Measurements from ENCODE around the gene SYN1. TPM values are rescaled to one million over a fixed set of nuclear protein-coding genes. Genes with fewer than 3 reads are reported as not detected.

Gene SYN1
- total RNA-seq, 1 donor from 2014 or later, result 2.2 TPM

GRCh38 chrX:47560934-47561658 is 58.6 kb downstream of the SYN1 start, which contains the start of gene ARAF:
Gene ARAF, plus strand, starts transcription at chrX:47561205. Its CDS starts 1,763 bp downstream, at chrX:47562968.
- H3K4me3 Mint-ChIP-seq (ENCODE audit: unreplicated experiment), result peak within 1 kb of the TSS; percentile 91
- peak; percentile 98 for FAIRE-seq
- Histone ChIP-seq H3K4me3 (ENCODE audit: insufficient read depth, low read depth, low read length) (peak within 1 kb of the TSS; percentile 86), H3K4me1 (ENCODE audit: insufficient read depth, low read length) (peaks cover 16% of the 10 kb centered on the region), H3K79me2 (ENCODE audit: insufficient read depth, low read length) (peaks cover 34% of the 10 kb centered on the region), H3K27ac (ENCODE audit: low read depth, low read length) (peak within 1 kb of the TSS; percentile 98), H3K36me3 (ENCODE audit: insufficient read depth, low read length) (no peaks in the 10 kb centered on the region), H3K4me2 (ENCODE audit: low read length) (peak within 1 kb of the TSS; percentile 96), H3K9me3 (ENCODE audit: insufficient read depth, low read depth, low read length) (no peaks in the 10 kb centered on the region), H4K20me1 (ENCODE audit: insufficient read depth, low read length) (peaks cover 22% of the 10 kb centered on the region), H3K27me3 (ENCODE audit: insufficient read depth, low read length) (no peaks in the 10 kb centered on the region), H3K9ac (ENCODE audit: low read length) (peak within 1 kb of the TSS; percentile 95), H2AFZ (ENCODE audit: low read depth, low read length) (peak within 1 kb of the TSS; percentile 73)
- H3K9me3 Mint-ChIP-seq (ENCODE audit: unreplicated experiment), result no peaks in the 10 kb centered on the region
- H3K27me3 Mint-ChIP-seq (ENCODE audit: low read depth, unreplicated experiment), result no peaks in the 10 kb centered on the region
- DNase-seq (ENCODE audit: low read depth), result peak; percentile 98
- H3K27ac Mint-ChIP-seq (ENCODE audit: unreplicated experiment), result peak within 1 kb of the TSS; percentile 94
- H3K4me1 Mint-ChIP-seq (ENCODE audit: low read depth, unreplicated experiment), result peaks cover 3% of the 10 kb centered on the region
- peaks cover under 1% of the 10 kb centered on the region for H3K36me3 Mint-ChIP-seq (ENCODE audit: low read depth, unreplicated experiment)
- TF ChIP-seq CTCF (IDR thresholded peaks at IDR 0.05; ENCODE audit: insufficient read depth, low read depth, low read length) (no peak), EZH2 (IDR thresholded peaks at IDR 0.05; ENCODE audit: insufficient read depth, low read length) (no peak)

GRCh38 chrX:47560179-47560933 is 59.3 kb downstream of the SYN1 start:
- Histone ChIP-seq H3K79me2 (ENCODE audit: insufficient read depth, low read length) (peaks cover 34% of the 10 kb centered on the region), H3K9me3 (ENCODE audit: insufficient read depth, low read depth, low read length) (no peaks in the 10 kb centered on the region), H4K20me1 (ENCODE audit: insufficient read depth, low read length) (peaks cover 22% of the 10 kb centered on the region), H3K27me3 (ENCODE audit: insufficient read depth, low read length) (no peaks in the 10 kb centered on the region), H3K27ac (ENCODE audit: low read depth, low read length) (peak overlapping the region; percentile 98), H3K9ac (ENCODE audit: low read length) (peak overlapping the region; percentile 95), H3K4me2 (ENCODE audit: low read length) (peak overlapping the region; percentile 96), H3K4me3 (ENCODE audit: insufficient read depth, low read depth, low read length) (peak overlapping the region; percentile 86), H3K4me1 (ENCODE audit: insufficient read depth, low read length) (peaks cover 16% of the 10 kb centered on the region), H2AFZ (ENCODE audit: low read depth, low read length) (peak overlapping the region; percentile 73), H3K36me3 (ENCODE audit: insufficient read depth, low read length) (no peaks in the 10 kb centered on the region)
- no peaks in the 10 kb centered on the region for H3K9me3 Mint-ChIP-seq (ENCODE audit: unreplicated experiment)
- DNase-seq (ENCODE audit: low read depth), result no peak
- FAIRE-seq, result peak; percentile 83
- H3K27ac Mint-ChIP-seq (ENCODE audit: unreplicated experiment), result peak overlapping the region; percentile 94
- H3K4me3 Mint-ChIP-seq (ENCODE audit: unreplicated experiment), result peak overlapping the region; percentile 91
- H3K36me3 Mint-ChIP-seq (ENCODE audit: low read depth, unreplicated experiment), result no peaks in the 10 kb centered on the region
- TF ChIP-seq CTCF (IDR thresholded peaks at IDR 0.05; ENCODE audit: insufficient read depth, low read depth, low read length), result no peak
- no peak for TF ChIP-seq EZH2 (IDR thresholded peaks at IDR 0.05; ENCODE audit: insufficient read depth, low read length)
- H3K27me3 Mint-ChIP-seq (ENCODE audit: low read depth, unreplicated experiment), result no peaks in the 10 kb centered on the region
- H3K4me1 Mint-ChIP-seq (ENCODE audit: low read depth, unreplicated experiment), result peaks cover 3% of the 10 kb centered on the region
